Left ventricle myocardium inferior (tissue), 1 donor: ENCODE results near the gene FAM9C. TPM values are rescaled to one million over a fixed set of nuclear protein-coding genes. Genes with fewer than 3 reads are reported as not detected.
"Not testable (repeated sequence)": the region's sequence is repeated elsewhere in the genome, so short reads cannot be mapped to it uniquely, and the experiment has no call there.

Experiments
- DNase-seq: peaks from one replicate; pipeline ENCODE4 v3.0.0-alpha.2; 2020
- H3K27ac ChIP-seq: fragments of 200-600 bp; replicated peaks from 2 replicates; pipeline ENCODE4 v1.8.0; 2021
- H3K27me3 ChIP-seq: fragments of 200-600 bp; 2 replicates; pipeline ENCODE4 v1.8.0; 2021; ENCODE audit warnings: low read depth
- H3K36me3 ChIP-seq: fragments of 200-600 bp; 2 replicates; pipeline ENCODE4 v1.8.0; 2021
- H3K4me1 ChIP-seq: fragments of 200-600 bp; 2 replicates; pipeline ENCODE4 v1.8.0; 2021
- H3K4me3 ChIP-seq: fragments of 200-600 bp; 2 replicates; pipeline ENCODE4 v1.8.0; 2021; ENCODE audit warnings: mild to moderate bottlenecking, moderate library complexity
- H3K9me3 ChIP-seq: fragments of 200-600 bp; replicated peaks from 2 replicates; pipeline ENCODE4 v1.8.0; 2021
- CTCF ChIP-seq: fragments of 200-600 bp; IDR thresholded peaks from 2 replicates; pipeline ENCODE4 v1.8.0; 2021; ENCODE audit warnings: antibody characterized with exemption, mild to moderate bottlenecking, borderline replicate concordance
- intact Hi-C: fragments of 100-400 bp; cut with micrococcal nuclease; formaldehyde crosslinking; loops from one replicate; pipeline ENCODE4 v1.11.0; 2022
- total RNA-seq: library from RNA; stranded (reverse); fragmentation: NEBNext Ultra II Directional; extraction: Animal tissue kit (Norgen Biotek cat#: 25700); gene quantifications from one replicate; pipeline ENCODE4 v1.2.1, GENCODE V29; 2021
- donor health status: DM: no; HTN: yes; CAD: no; lungs with severe emphysema.

The FAM9C gene
- total RNA-seq, 1 donor from 2014 or later, result not detected

GRCh38 chrX:13090027-13090338 lies 45.6 kb upstream of the FAM9C start:
- H3K27me3 ChIP-seq, result no peaks in the 10 kb centered on the region
- no peak for DNase-seq
- TF ChIP-seq CTCF, result no peak
- H3K4me1 ChIP-seq, result peaks cover 14% of the 10 kb centered on the region
- H3K4me3 ChIP-seq, result no peak overlapping the region
- intact Hi-C loops, result no loop called here
- H3K9me3 ChIP-seq, result no peaks in the 10 kb centered on the region
- H3K27ac ChIP-seq, result peak overlapping the region; percentile 71
- H3K36me3 ChIP-seq, result no peaks in the 10 kb centered on the region

GRCh38 chrX:13088156-13088487 lies 43.7 kb upstream of the FAM9C start:
- H3K4me3 ChIP-seq, result no peak overlapping the region
- H3K9me3 ChIP-seq, result no peaks in the 10 kb centered on the region
- no peaks in the 10 kb centered on the region for H3K36me3 ChIP-seq
- H3K4me1 ChIP-seq, result peaks cover 3% of the 10 kb centered on the region
- no peak overlapping the region for H3K27ac ChIP-seq
- intact Hi-C loops, result no loop called here
- TF ChIP-seq CTCF, result no peak
- no peak for DNase-seq
- H3K27me3 ChIP-seq, result no peaks in the 10 kb centered on the region

GRCh38 chrX:13087322-13088155 lies 43.1 kb upstream of the FAM9C start:
- DNase-seq, result no peak
- TF ChIP-seq CTCF, result no peak
- H3K4me3 ChIP-seq, result no peak overlapping the region
- intact Hi-C loops, result no loop called here
- H3K27me3 ChIP-seq, result no peaks in the 10 kb centered on the region
- H3K36me3 ChIP-seq, result no peaks in the 10 kb centered on the region
- H3K27ac ChIP-seq, result no peak overlapping the region
- H3K4me1 ChIP-seq, result peaks cover 3% of the 10 kb centered on the region
- no peaks in the 10 kb centered on the region for H3K9me3 ChIP-seq

GRCh38 chrX:13086793-13087321 lies 42.4 kb upstream of the FAM9C start:
- H3K4me3 ChIP-seq, H3K27ac ChIP-seq, H3K27me3 ChIP-seq, H3K9me3 ChIP-seq, intact Hi-C loops, H3K4me1 ChIP-seq, DNase-seq, H3K36me3 ChIP-seq: not testable (repeated sequence)

GRCh38 chrX:13086076-13086475 lies 41.7 kb upstream of the FAM9C start:
- peaks cover 3% of the 10 kb centered on the region for H3K4me1 ChIP-seq
- H3K9me3 ChIP-seq, result no peaks in the 10 kb centered on the region
- intact Hi-C loops, result no loop called here
- no peak overlapping the region for H3K27ac ChIP-seq
- no peaks in the 10 kb centered on the region for H3K27me3 ChIP-seq
- no peak for DNase-seq
- no peak for TF ChIP-seq CTCF
- no peaks in the 10 kb centered on the region for H3K36me3 ChIP-seq
- no peak overlapping the region for H3K4me3 ChIP-seq

GRCh38 chrX:13085526-13085925 lies 41.1 kb upstream of the FAM9C start:
- DNase-seq, result no peak
- TF ChIP-seq CTCF, result no peak
- Histone ChIP-seq H3K9me3 (no peaks in the 10 kb centered on the region), H3K27me3 (no peaks in the 10 kb centered on the region), H3K4me1 (peaks cover 3% of the 10 kb centered on the region), H3K4me3 (no peak overlapping the region), H3K36me3 (no peaks in the 10 kb centered on the region), H3K27ac (no peak overlapping the region)
- intact Hi-C loops, result no loop called here
